ENCODE data around the gene CSNK1A1.
"Not testable (repeated sequence)": the region's sequence is repeated elsewhere in the genome, so short reads cannot be mapped to it uniquely, and the experiment has no call there.

Gene CSNK1A1

GRCh38 chr5:149488645-149489306 lies 62.5 kb downstream of the CSNK1A1 start:
- DNase-seq = no peak

DNA sequence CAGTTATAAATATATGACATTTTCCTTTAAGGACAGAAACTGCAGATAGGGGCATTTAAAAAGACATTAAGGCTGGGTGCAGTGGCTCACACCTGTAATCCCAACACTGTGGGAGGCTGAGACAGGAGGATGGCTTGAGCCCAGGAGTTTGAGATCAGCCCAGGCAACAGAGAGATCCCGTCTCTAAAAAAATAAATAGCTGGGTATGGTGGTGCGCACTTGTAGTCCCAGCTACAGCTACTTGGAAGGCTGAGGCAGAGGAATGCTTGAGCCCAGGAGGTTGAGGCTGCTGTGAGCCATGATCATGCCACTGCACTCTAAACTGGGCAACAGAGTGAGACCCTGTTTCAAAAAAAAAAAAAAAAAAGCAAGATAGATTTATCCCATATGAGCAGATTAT lies 63.6 kb downstream of the CSNK1A1 start:
- DNase-seq = no peak

DNA sequence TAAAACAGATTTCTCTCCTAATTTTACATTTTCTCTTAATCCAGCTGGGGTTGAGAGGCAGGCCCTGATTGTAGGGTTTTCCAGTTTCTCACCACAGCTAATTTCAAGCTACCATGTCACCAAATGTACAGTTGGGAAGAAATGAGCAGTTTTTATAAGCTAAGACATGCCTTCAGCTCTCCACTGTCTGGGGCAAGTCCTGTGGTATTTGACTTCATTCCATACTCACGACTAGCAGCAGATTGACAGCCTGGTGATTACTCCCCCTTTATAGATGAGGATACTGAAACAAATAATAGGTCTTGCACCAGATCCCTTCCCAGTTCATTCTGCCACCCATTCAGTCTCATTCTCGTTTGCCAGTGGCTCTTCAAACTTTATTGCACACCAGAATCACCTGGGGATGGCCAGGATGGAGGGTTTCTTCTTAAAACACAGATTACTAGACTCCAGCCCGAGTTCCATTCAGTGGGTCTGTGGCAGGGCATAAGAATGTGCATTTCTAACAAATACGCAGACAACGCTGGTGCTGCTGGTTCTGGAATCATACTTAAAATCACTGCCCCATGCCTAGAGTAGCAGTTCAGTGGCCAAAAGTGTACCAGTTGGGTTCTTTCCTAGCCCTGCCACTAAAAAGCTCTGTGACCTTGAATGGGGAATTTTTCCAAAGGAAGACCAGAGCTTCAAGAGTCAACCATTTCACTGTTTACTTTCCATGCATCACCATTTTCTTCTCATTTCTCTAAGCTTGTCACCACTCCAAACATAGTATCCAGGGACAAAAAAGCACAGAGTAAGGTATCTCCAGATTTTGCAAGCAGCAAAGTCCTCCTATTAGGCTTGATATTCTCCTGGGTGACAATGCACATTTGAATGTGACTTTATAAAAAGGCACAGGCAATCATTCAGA lies 64.3 kb downstream of the CSNK1A1 start:
- DNase-seq = no peak

DNA sequence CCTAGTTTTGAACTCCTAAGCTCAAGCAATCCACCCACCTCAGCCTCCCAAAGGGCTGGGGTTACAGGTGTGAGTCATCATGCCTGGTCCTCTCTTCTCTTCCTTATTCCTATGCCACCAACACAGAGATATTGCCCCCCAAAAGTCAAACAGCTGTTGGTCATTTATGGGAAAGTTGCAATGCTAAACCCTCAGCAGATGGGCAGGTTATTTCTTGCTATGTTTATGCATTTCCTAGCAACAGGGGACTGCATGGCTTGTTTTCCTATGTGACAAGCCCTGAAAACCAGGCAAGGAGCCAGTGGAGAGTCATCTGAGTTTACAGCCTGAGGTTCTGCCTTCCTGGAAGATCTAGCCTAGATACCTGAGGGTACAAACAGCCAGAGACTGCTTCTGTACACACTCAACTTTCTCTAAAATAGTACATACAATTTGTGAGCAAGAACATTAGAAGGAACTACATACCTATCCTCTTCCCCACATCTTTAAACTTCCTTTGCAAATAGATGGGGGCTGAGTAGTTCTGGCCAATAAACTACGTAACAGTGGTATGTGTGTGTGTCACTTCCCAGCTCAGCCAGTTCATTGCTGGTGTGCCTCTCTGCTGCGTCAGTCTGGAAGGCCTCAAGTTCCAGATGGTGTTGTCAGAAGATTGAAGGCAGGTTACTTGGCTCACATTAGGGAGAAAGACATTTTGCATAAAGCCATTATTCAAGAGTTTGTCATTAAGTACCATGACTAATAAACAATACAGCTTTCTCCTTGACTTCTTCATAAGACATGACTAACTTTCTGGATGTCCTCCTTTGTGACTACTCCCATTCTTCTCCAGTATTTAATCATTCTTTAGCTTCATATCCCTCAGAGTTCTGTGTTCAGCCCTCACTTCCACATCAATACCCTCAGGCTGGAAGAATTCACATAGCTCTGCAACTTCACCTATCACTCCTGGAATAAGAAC lies 65.3 kb downstream of the CSNK1A1 start:
- no peak for DNase-seq

DNA sequence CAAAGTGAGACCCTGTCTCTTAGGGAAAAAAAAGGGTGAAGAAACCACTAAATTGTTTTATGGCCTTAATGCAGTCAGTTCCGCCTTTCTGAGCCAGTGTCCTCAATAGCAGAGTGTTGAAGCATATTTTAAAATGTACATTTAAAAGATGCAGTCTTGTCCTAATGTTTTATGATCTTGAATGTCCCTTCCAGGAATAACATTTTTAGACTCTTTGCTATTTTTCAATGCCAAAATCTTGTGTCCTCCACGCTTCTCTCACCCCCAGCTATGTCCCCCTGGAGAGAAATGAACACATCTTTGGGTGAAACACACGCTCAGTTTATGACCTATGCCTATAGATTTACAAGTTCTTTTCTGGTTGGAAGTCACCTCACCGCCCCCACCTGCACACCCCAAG lies 69.8 kb downstream of the CSNK1A1 start:
- no peak for DNase-seq

DNA sequence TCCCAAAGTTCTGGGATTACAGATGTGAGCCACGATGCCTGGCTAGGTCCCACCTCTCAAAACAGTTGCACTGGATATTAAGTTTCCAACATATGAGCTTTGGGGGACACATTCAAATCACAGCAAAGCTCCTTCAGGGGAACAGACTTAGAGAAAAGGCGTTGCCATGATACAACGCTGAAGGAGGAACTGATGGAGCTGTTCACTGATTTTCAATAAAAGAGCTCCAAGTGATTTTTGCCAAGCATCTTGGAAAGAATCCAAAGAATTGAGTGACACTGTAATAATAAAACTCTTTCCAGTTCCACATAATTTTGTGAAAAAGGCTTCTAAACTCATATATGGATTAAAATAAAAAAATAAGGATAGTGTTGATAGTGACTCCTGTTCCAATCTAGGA lies 72.5 kb downstream of the CSNK1A1 start:
- no peak for DNase-seq

- no peak for DNase-seq
Measured at GRCh38 chr5:149475777-149476176, 75.5 kb downstream of the CSNK1A1 start.

DNA sequence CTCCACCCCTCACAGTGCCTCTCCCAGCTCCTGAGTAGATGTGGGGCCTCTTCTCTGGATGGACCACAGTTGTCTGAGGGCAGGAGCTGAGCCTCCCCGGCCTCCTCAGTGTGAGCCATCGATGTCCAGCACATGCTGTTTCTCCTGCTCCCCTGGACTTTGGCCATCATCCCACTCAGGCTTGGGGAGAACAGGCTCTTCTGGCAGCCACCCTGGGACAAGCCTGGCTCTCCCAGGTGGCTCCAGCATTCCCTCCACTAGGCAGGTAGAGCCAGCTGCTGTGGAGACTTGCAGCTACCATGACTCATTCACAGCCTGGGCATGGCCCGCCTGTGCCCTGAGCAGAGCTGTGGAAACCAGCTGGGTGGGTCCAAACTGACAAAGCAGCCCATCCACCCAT lies 77.0 kb downstream of the CSNK1A1 start:
- DNase-seq = no peak

DNA sequence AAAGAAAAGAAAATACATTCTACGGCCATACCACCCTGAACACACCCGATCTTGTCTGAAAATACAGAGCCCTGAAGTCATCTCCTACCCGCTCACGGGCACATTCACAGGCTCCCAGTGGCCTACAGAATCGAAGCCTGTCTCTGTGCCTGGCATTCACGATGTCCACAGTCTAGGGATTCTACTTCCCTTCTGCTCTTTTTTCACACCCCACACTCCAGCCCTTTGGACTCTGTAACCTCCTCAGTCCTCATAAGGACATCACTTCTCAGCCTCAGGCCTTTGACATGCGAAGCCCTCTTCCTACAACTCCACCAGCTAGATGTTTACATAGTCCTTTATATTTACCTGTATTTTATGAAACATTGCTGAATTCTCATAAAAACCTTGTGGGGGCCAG lies 77.8 kb downstream of the CSNK1A1 start:
- no peak for DNase-seq

DNA sequence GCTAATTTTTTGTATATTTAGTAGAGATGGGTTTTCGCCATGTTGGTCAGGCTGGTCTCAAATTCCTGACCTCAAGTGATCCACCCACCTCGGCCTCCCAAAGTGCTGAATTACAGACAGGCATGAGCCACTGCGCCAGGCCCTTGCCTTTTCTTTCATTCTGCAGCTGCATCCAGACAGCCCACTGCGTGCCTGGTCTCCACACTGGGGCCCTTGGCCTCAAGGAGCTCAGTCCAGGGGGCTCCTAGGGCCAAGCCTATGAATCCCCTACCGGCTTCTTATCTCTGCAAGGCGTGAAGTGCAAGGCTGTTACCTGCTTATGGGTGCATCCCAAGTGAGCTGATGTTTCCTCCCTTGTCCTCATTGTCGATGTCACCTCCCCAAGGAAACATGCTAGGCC lies 78.8 kb downstream of the CSNK1A1 start:
- no peak for DNase-seq

GRCh38 chr5:149471406-149472183 lies 79.6 kb downstream of the CSNK1A1 start:
- DNase-seq = no peak

DNA sequence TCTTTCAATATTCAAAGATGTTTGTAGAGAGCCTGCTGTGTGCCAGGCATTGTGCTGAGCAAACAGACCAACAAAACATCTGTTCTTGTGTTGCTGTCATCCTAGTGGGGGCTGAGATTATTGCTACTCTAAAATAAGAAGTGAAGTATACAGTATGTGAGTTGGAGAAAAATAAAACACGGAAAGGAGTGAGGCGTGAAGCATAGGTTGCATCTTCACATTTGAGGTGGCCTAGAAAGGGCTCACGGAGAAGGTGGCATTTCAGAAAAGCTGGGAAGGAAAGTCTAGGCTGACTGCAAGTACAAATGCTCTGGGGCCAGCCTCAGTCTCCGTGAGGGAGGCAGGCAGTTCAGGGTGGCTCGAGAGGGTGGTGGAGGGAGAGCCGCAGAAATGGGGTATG lies 80.3 kb downstream of the CSNK1A1 start:
- no peak for DNase-seq

- no peak for DNase-seq
Measured at GRCh38 chr5:149466457-149466972, 84.7 kb downstream of the CSNK1A1 start.

GRCh38 chr5:149464796-149465489 lies 86.3 kb downstream of the CSNK1A1 start:
- no peak for DNase-seq

- not testable (repeated sequence) for DNase-seq
Measured at GRCh38 chr5:149461907-149462306, 89.3 kb downstream of the CSNK1A1 start.

GRCh38 chr5:149459891-149460290 lies 91.3 kb downstream of the CSNK1A1 start:
- DNase-seq = no peak

- no peak for DNase-seq
Measured at GRCh38 chr5:149457393-149457763, 93.9 kb downstream of the CSNK1A1 start.

DNA sequence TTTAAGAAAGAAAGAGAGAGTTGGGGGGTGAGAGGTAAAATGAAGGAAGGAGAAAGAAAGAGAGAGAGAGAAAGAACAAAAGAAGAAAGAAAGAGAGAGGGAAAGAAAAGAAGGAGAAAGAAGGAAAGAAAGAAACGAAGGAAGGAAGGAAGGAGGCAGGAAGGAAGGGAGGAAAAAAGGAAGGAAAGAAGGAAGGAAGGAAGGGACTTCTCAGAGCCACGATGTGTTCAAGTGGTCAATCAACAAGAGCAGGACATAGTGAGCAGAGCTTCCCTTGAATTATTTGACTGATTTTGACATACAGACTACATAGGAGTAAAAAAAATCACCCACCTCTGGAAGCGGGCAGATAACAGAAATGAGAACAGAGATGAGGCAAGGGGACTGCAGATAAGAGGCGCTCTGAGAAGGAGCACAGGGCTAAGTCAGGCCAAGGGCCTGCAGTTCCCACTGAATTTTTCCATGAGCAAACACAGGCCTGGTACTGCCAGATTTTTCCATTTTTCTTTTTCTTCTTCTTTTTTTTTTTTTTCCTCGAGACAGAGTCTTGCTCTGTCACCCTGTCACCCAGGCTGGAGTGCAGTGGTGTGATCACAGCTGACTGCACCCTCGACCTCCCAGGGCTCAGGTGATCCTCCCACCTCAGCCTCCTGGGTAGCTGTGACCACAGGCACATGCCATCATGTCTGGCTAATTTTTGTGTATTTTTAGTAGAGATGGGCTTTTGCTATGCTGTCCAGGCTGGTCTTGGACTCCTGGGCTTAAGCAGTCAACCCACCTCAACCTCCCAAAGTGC lies 94.4 kb downstream of the CSNK1A1 start:
- no peak for DNase-seq

DNA sequence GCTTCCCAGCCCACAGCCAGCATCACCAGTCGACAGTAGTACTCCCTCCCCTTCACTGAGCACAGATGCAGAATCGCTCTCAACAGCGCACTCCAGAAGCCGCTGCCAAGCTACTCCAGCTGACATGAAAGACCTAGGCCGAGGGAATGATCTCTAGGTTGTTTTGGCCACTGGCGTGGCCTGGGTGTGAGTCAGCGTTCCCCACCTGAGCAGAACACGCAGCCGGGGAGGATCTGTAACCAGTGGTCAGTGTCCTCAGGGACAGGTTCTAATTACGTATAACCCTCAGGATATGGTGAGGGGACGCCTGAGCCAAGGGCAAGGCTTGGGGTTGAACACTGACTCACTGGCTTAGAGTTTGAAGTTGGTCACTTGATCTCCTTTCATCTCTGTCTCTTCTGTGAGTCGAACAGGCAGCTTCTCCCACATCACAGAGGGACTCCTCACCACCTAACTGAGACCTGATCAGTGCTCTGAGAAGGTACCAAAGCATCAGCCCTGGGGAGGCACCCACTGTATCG lies 95.3 kb downstream of the CSNK1A1 start:
- no peak for DNase-seq

- DNase-seq = no peak
Measured at GRCh38 chr5:149453618-149454415, 97.4 kb downstream of the CSNK1A1 start.

Measured in NCI-H748 treated with DMSO at 0.1 percent for 48 hours (cell line).